Memory B cell (primary cell): ENCODE measurements around the gene CREB3L2.
"Not testable (repeated sequence)": the region's sequence is repeated elsewhere in the genome, so short reads cannot be mapped to it uniquely, and the experiment has no call there.

Source experiments
- ATAC-seq: fragments of 150-1000 bp; cut with Tn5 transposase; 2 replicates; pipeline ENCODE4 v1.10.0; 2021; ENCODE audit warnings: low read depth, mild to moderate bottlenecking, moderate library complexity
- DNase-seq, 2 donors: peaks; one replicate each; pipeline ENCODE4 v3.0.0; 2022; ENCODE audit warnings: low spot score in 2 of 2
- H3K27ac Mint-ChIP-seq: one replicate; pipeline ENCODE4 v1.8.0; 2022; ENCODE audit warnings: mild to moderate bottlenecking, moderate library complexity, mixed read lengths
- H3K27me3 Mint-ChIP-seq: one replicate; pipeline ENCODE4 v1.8.0; 2022; ENCODE audit warnings: mixed read lengths
- H3K36me3 Mint-ChIP-seq: one replicate; pipeline ENCODE4 v1.8.0; 2022; ENCODE audit warnings: mild to moderate bottlenecking, mixed read lengths
- H3K4me1 Mint-ChIP-seq: one replicate; pipeline ENCODE4 v1.8.0; 2022; ENCODE audit warnings: mixed read lengths
- H3K4me3 Mint-ChIP-seq: one replicate; pipeline ENCODE4 v1.8.0; 2022; ENCODE audit warnings: mild to moderate bottlenecking, moderate library complexity, mixed read lengths
- H3K9me3 Mint-ChIP-seq: one replicate; pipeline ENCODE4 v1.8.0; 2022; ENCODE audit warnings: mixed read lengths

CREB3L2 gene

GRCh38 chr7:137977173-137977572 lies 24.7 kb downstream of the CREB3L2 start:
- Mint-ChIP-seq H3K27me3 (no peaks in the 10 kb centered on the region), H3K4me1 (peaks cover 11% of the 10 kb centered on the region), H3K36me3 (peaks cover 11% of the 10 kb centered on the region), H3K27ac (no peak overlapping the region), H3K9me3 (no peaks in the 10 kb centered on the region), H3K4me3 (no peak overlapping the region)
- ATAC-seq (no peak), DNase-seq (no peak)

GRCh38 chr7:137976696-137977095 lies 25.2 kb downstream of the CREB3L2 start:
- Mint-ChIP-seq H3K36me3 (peaks cover 11% of the 10 kb centered on the region), H3K27me3 (no peaks in the 10 kb centered on the region), H3K4me1 (peaks cover 11% of the 10 kb centered on the region), H3K27ac (no peak overlapping the region), H3K4me3 (no peak overlapping the region), H3K9me3 (no peaks in the 10 kb centered on the region)
- ATAC-seq, result no peak
- no peak for DNase-seq

GRCh38 chr7:137976232-137976631 lies 25.7 kb downstream of the CREB3L2 start:
- no peak for ATAC-seq
- Mint-ChIP-seq H3K9me3 (no peaks in the 10 kb centered on the region), H3K4me3 (no peak overlapping the region), H3K27ac (no peak overlapping the region), H3K36me3 (peaks cover 10% of the 10 kb centered on the region), H3K4me1 (peaks cover 9% of the 10 kb centered on the region), H3K27me3 (no peaks in the 10 kb centered on the region)
- no peak for DNase-seq

- DNase-seq, result no peak
- Mint-ChIP-seq H3K27me3 (no peaks in the 10 kb centered on the region), H3K36me3 (peaks cover 6% of the 10 kb centered on the region), H3K4me3 (no peak overlapping the region), H3K9me3 (no peaks in the 10 kb centered on the region), H3K4me1 (peaks cover 6% of the 10 kb centered on the region), H3K27ac (no peak overlapping the region)
- no peak for ATAC-seq
Observed at GRCh38 chr7:137975768-137976167, 26.1 kb downstream of the CREB3L2 start.

- no peaks in the 10 kb centered on the region for H3K9me3 Mint-ChIP-seq
- peaks cover 5% of the 10 kb centered on the region for H3K4me1 Mint-ChIP-seq
- DNase-seq (no peak), ATAC-seq (no peak)
- H3K36me3 Mint-ChIP-seq, result peaks cover 6% of the 10 kb centered on the region
- no peaks in the 10 kb centered on the region for H3K27me3 Mint-ChIP-seq
- H3K27ac Mint-ChIP-seq, result no peak overlapping the region
- H3K4me3 Mint-ChIP-seq, result no peak overlapping the region
Observed at GRCh38 chr7:137975221-137975620, 26.7 kb downstream of the CREB3L2 start.

GRCh38 chr7:137974766-137975165 lies 27.1 kb downstream of the CREB3L2 start:
- ATAC-seq, result no peak
- peaks cover 5% of the 10 kb centered on the region for H3K4me1 Mint-ChIP-seq
- H3K4me3 Mint-ChIP-seq, result no peak overlapping the region
- no peaks in the 10 kb centered on the region for H3K27me3 Mint-ChIP-seq
- no peak for DNase-seq
- H3K9me3 Mint-ChIP-seq, result no peaks in the 10 kb centered on the region
- H3K36me3 Mint-ChIP-seq, result peaks cover 6% of the 10 kb centered on the region
- H3K27ac Mint-ChIP-seq, result no peak overlapping the region

GRCh38 chr7:137970253-137970975 lies 31.5 kb downstream of the CREB3L2 start:
- ATAC-seq (no peak), DNase-seq (no peak)
- H3K27ac Mint-ChIP-seq, result no peak overlapping the region
- no peaks in the 10 kb centered on the region for H3K9me3 Mint-ChIP-seq
- no peaks in the 10 kb centered on the region for H3K27me3 Mint-ChIP-seq
- peaks cover 8% of the 10 kb centered on the region for H3K4me1 Mint-ChIP-seq
- H3K4me3 Mint-ChIP-seq, result no peak overlapping the region
- H3K36me3 Mint-ChIP-seq, result peaks cover 7% of the 10 kb centered on the region

- no peaks in the 10 kb centered on the region for H3K9me3 Mint-ChIP-seq
- H3K36me3 Mint-ChIP-seq, result peaks cover 7% of the 10 kb centered on the region
- DNase-seq, result no peak
- no peak for ATAC-seq
- no peak overlapping the region for H3K27ac Mint-ChIP-seq
- H3K4me3 Mint-ChIP-seq, result no peak overlapping the region
- H3K27me3 Mint-ChIP-seq, result no peaks in the 10 kb centered on the region
- peaks cover 8% of the 10 kb centered on the region for H3K4me1 Mint-ChIP-seq
Observed at GRCh38 chr7:137969828-137970227, 32.1 kb downstream of the CREB3L2 start.

GRCh38 chr7:137968890-137969289 lies 33.0 kb downstream of the CREB3L2 start:
- H3K27me3 Mint-ChIP-seq, result no peaks in the 10 kb centered on the region
- H3K36me3 Mint-ChIP-seq, result peaks cover 4% of the 10 kb centered on the region
- H3K27ac Mint-ChIP-seq, result no peak overlapping the region
- DNase-seq (no peak), ATAC-seq (no peak)
- peaks cover 8% of the 10 kb centered on the region for H3K4me1 Mint-ChIP-seq
- no peak overlapping the region for H3K4me3 Mint-ChIP-seq
- H3K9me3 Mint-ChIP-seq, result no peaks in the 10 kb centered on the region

- H3K27ac Mint-ChIP-seq, H3K9me3 Mint-ChIP-seq, ATAC-seq, H3K27me3 Mint-ChIP-seq, DNase-seq, H3K4me3 Mint-ChIP-seq, H3K4me1 Mint-ChIP-seq, H3K36me3 Mint-ChIP-seq: not testable (repeated sequence)
Observed at GRCh38 chr7:137968339-137968738, 33.5 kb downstream of the CREB3L2 start.

- peaks cover 9% of the 10 kb centered on the region for H3K36me3 Mint-ChIP-seq
- ATAC-seq (no peak), DNase-seq (no peak)
- no peaks in the 10 kb centered on the region for H3K27me3 Mint-ChIP-seq
- H3K4me1 Mint-ChIP-seq, result peaks cover 6% of the 10 kb centered on the region
- H3K4me3 Mint-ChIP-seq, result no peak overlapping the region
- no peak overlapping the region for H3K27ac Mint-ChIP-seq
- no peaks in the 10 kb centered on the region for H3K9me3 Mint-ChIP-seq
Observed at GRCh38 chr7:137967143-137968018, 34.5 kb downstream of the CREB3L2 start.

- Mint-ChIP-seq H3K27ac (no peak overlapping the region), H3K9me3 (no peaks in the 10 kb centered on the region), H3K36me3 (peaks cover 9% of the 10 kb centered on the region), H3K27me3 (no peaks in the 10 kb centered on the region), H3K4me1 (peaks cover 8% of the 10 kb centered on the region), H3K4me3 (no peak overlapping the region)
- DNase-seq, result no peak
- no peak for ATAC-seq
Observed at GRCh38 chr7:137966641-137967142, 35.2 kb downstream of the CREB3L2 start.

GRCh38 chr7:137965942-137966640 lies 35.8 kb downstream of the CREB3L2 start:
- Mint-ChIP-seq H3K27me3 (no peaks in the 10 kb centered on the region), H3K27ac (no peak overlapping the region), H3K4me3 (no peak overlapping the region), H3K36me3 (peaks cover 9% of the 10 kb centered on the region), H3K4me1 (peaks cover 14% of the 10 kb centered on the region), H3K9me3 (no peaks in the 10 kb centered on the region)
- no peak for ATAC-seq
- DNase-seq, result no peak
